Measurements from ENCODE around the gene TMPRSS3. TPM values are rescaled to one million over a fixed set of nuclear protein-coding genes. Genes with fewer than 3 reads are reported as not detected.
A peak's percentile ranks its signal among the peaks of the same experiment; 100 is the strongest.

The TMPRSS3 gene
- total and polyA plus RNA-seq, 11 donors: 0.59 to 2.7 TPM; not detected in 9

GRCh38 chr21:42418886-42419285, 23.0 kb upstream of the TMPRSS3 start:
- Histone ChIP-seq H3K27ac (no peak overlapping the region), H3K4me1 (peaks cover 0 to 25% (median 0%) of the 10 kb centered on the region in 12 donors), H3K9me3 (peaks cover 0 to 18% (median 0%) of the 10 kb centered on the region in 12 donors), H3K4me3 (no peak overlapping the region), H3K36me3 (peaks cover 0 to 5% (median 0%) of the 10 kb centered on the region in 9 donors), H3K27me3 (peaks cover 0 to 44% (median 0%) of the 10 kb centered on the region in 9 donors)
- no peak for DNase-seq
- intact Hi-C loops (cut with DNase I): no loop called here
- 57 to 70% (median 64%) methylated on average over 4 of the region's 4 CpGs for WGBS, 4 donors
- no peak for ATAC-seq
- no peak for TF ChIP-seq POLR2A (IDR thresholded peaks at IDR 0.05)
- no peak for TF ChIP-seq CTCF (IDR thresholded peaks at IDR 0.05)

- TF ChIP-seq POLR2A (IDR thresholded peaks at IDR 0.05): no peak
- TF ChIP-seq CTCF (IDR thresholded peaks at IDR 0.05): no peak
- peaks cover 0 to 21% (median 0%) of the 10 kb centered on the region in 12 donors for H3K4me1 ChIP-seq
- no peak overlapping the region for H3K27ac ChIP-seq
- WGBS, 4 donors: 79 to 89% (median 83%) methylated on average over 6 of the region's 6 CpGs
- no peak overlapping the region for H3K4me3 ChIP-seq
- H3K36me3 ChIP-seq: peaks cover 0 to 5% (median 0%) of the 10 kb centered on the region in 9 donors
- peaks cover 0 to 35% (median 0%) of the 10 kb centered on the region in 9 donors for H3K27me3 ChIP-seq
- intact Hi-C loops (cut with DNase I): no loop called here
- peaks cover 0 to 18% (median 0%) of the 10 kb centered on the region in 12 donors for H3K9me3 ChIP-seq
- DNase-seq (no peak), ATAC-seq (no peak)
Observed at GRCh38 chr21:42417533-42417932, 21.7 kb upstream of the TMPRSS3 start.

- ATAC-seq: peak in 1 of 4 donors; percentile 47
- peaks cover 0 to 8% (median 0%) of the 10 kb centered on the region in 12 donors for H3K9me3 ChIP-seq
- TF ChIP-seq POLR2A (IDR thresholded peaks at IDR 0.05) (no peak), CTCF (IDR thresholded peaks at IDR 0.05) (no peak)
- 53 to 70% (median 63%) methylated on average over 19 to 27 of the region's 27 CpGs for WGBS, 4 donors
- H3K27me3 ChIP-seq: peaks cover 0 to 28% (median 6%) of the 10 kb centered on the region in 9 donors
- no peak for DNase-seq
- H3K4me1 ChIP-seq: peaks cover 0 to 21% (median 0%) of the 10 kb centered on the region in 12 donors
- peak overlapping the region in 1 of 12 donors; percentile 12 for H3K4me3 ChIP-seq
- H3K36me3 ChIP-seq: peaks cover 0 to 5% (median 0%) of the 10 kb centered on the region in 9 donors
- intact Hi-C loops (cut with DNase I): no loop called here
- H3K27ac ChIP-seq: peak overlapping the region in 1 of 12 donors; percentile 58
Observed at GRCh38 chr21:42414928-42415769, 19.3 kb upstream of the TMPRSS3 start.

GRCh38 chr21:42414553-42414927, 18.7 kb upstream of the TMPRSS3 start:
- Histone ChIP-seq H3K4me1 (peaks cover 0 to 21% (median 0%) of the 10 kb centered on the region in 12 donors), H3K4me3 (no peak overlapping the region), H3K27me3 (peaks cover 0 to 26% (median 6%) of the 10 kb centered on the region in 9 donors), H3K27ac (peak overlapping the region in 1 of 12 donors; percentile 32), H3K9me3 (peaks cover 0 to 1% (median 0%) of the 10 kb centered on the region in 12 donors), H3K36me3 (peaks cover 0 to 5% (median 0%) of the 10 kb centered on the region in 9 donors)
- intact Hi-C loops (cut with DNase I): no loop called here
- TF ChIP-seq POLR2A (IDR thresholded peaks at IDR 0.05) (no peak), CTCF (IDR thresholded peaks at IDR 0.05) (no peak)
- no peak for ATAC-seq
- DNase-seq: no peak
- WGBS, 4 donors: 87 to 97% (median 94%) methylated on average over 5 to 8 of the region's 8 CpGs

Measured in heart left ventricle (tissue), 16 donors.